Neural progenitor cell (in vitro differentiated cells): ENCODE data around the gene NUP107. TPM values are rescaled to one million over a fixed set of nuclear protein-coding genes. Genes with fewer than 3 reads are reported as not detected.

Experiments
- DNase-seq: peaks from one replicate; pipeline ENCODE4 v3.0.0-alpha.2; 2016; ENCODE audit warnings: low spot score
- H2AFZ ChIP-seq: fragments of 200-600 bp; sonication (generic); replicated peaks from 2 replicates; pipeline ENCODE4 v1.6.1; 2016; ENCODE audit warnings: antibody characterized with exemption
- H3F3A ChIP-seq: fragments of 200-600 bp; sonication (generic); 2 replicates; pipeline ENCODE4 v1.6.1; 2016; ENCODE audit warnings: antibody characterized with exemption, low read depth
- H3K27ac ChIP-seq: fragments of 200-600 bp; sonication (generic); 2 replicates; pipeline ENCODE4 v1.5.1; 2016; ENCODE audit warnings: mild to moderate bottlenecking
- H3K27me3 ChIP-seq: fragments of 200-600 bp; sonication (generic); 2 replicates; pipeline ENCODE4 v1.6.1; 2016; ENCODE audit warnings: mild to moderate bottlenecking, moderate library complexity
- H3K36me3 ChIP-seq: fragments of 200-600 bp; sonication (generic); 2 replicates; pipeline ENCODE4 v1.5.1; 2016
- H3K4me1 ChIP-seq: fragments of 200-600 bp; sonication (generic); 2 replicates; pipeline ENCODE4 v1.6.1; 2016; ENCODE audit warnings: mixed run types
- H3K4me2 ChIP-seq: fragments of 200-600 bp; sonication (generic); 2 replicates; pipeline ENCODE4 v1.6.1; 2016
- H3K4me3 ChIP-seq: fragments of 200-600 bp; sonication (generic); 2 replicates; pipeline ENCODE4 v1.5.1; 2016
- H3K79me2 ChIP-seq: fragments of 200-600 bp; sonication (generic); 2 replicates; pipeline ENCODE4 v1.6.1; 2016; ENCODE audit warnings: low read depth
- H3K9ac ChIP-seq: fragments of 200-600 bp; sonication (generic); 2 replicates; pipeline ENCODE4 v1.6.1; 2016
- H3K9me3 ChIP-seq: fragments of 200-600 bp; sonication (generic); 2 replicates; pipeline ENCODE4 v1.5.1; 2016; ENCODE audit warnings: low read depth
- H4K20me1 ChIP-seq: fragments of 200-600 bp; sonication (generic); 2 replicates; pipeline ENCODE4 v1.6.1; 2016; ENCODE audit warnings: low read depth
- H3K27ac Mint-ChIP-seq: 3 replicates; pipeline ENCODE4 v1.8.0; 2021; ENCODE audit warnings: mixed read lengths
- H3K27me3 Mint-ChIP-seq: 2 replicates; pipeline ENCODE4 v1.8.0; 2022; ENCODE audit warnings: low read depth, mild to moderate bottlenecking, inconsistent platforms, moderate library complexity, mixed read lengths; ENCODE audit not compliant: insufficient read depth
- H3K36me3 Mint-ChIP-seq: 3 replicates; pipeline ENCODE4 v1.8.0; 2021; ENCODE audit warnings: mixed read lengths
- H3K4me1 Mint-ChIP-seq: 3 replicates; pipeline ENCODE4 v1.8.0; 2021; ENCODE audit warnings: mixed read lengths
- H3K4me3 Mint-ChIP-seq: 3 replicates; pipeline ENCODE4 v1.8.0; 2021; ENCODE audit warnings: mild to moderate bottlenecking, moderate library complexity, mixed read lengths
- H3K9me3 Mint-ChIP-seq: 3 replicates; pipeline ENCODE4 v1.8.0; 2020; ENCODE audit warnings: mixed read lengths
- EZH2 ChIP-seq: fragments of 200-600 bp; sonication (generic); IDR thresholded peaks from 2 replicates; pipeline ENCODE4 v1.6.1; 2017; ENCODE audit warnings: antibody characterized with exemption, mild to moderate bottlenecking, moderate library complexity
- EZH2phosphoT487 ChIP-seq: fragments of 200-600 bp; sonication (generic); IDR thresholded peaks from 2 replicates; pipeline ENCODE4 v1.6.1; 2017; ENCODE audit warnings: antibody characterized with exemption
- total RNA-seq: library from RNA; depleted of rRNA; stranded (reverse); fragments of >200 nt; gene quantifications from 2 replicates; pipeline ENCODE4 v1.2.3, GENCODE V29; 2015; ENCODE audit warnings: low replicate concordance
- TF ChIP-seq, protein P1 (sequence below): fragments of 200-600 bp; sonication (generic); IDR thresholded peaks from 2 replicates; pipeline ENCODE4 v1.5.1; 2017; ENCODE audit warnings: antibody characterized with exemption, mild to moderate bottlenecking

The NUP107 gene
- total RNA-seq, 1 donor from 2014 or later, result 231 TPM

- no peak overlapping the region for H3K4me3 ChIP-seq
- Mint-ChIP-seq H3K27ac (no peak overlapping the region), H3K9me3 (no peaks in the 10 kb centered on the region), H3K36me3 (peaks cover 28% of the 10 kb centered on the region), H3K4me1 (no peaks in the 10 kb centered on the region), H3K4me3 (no peak overlapping the region), H3K27me3 (no peaks in the 10 kb centered on the region)
- TF ChIP-seq EZH2 (no peak), EZH2phosphoT487 (no peak)
- TF ChIP-seq, protein P1, sequence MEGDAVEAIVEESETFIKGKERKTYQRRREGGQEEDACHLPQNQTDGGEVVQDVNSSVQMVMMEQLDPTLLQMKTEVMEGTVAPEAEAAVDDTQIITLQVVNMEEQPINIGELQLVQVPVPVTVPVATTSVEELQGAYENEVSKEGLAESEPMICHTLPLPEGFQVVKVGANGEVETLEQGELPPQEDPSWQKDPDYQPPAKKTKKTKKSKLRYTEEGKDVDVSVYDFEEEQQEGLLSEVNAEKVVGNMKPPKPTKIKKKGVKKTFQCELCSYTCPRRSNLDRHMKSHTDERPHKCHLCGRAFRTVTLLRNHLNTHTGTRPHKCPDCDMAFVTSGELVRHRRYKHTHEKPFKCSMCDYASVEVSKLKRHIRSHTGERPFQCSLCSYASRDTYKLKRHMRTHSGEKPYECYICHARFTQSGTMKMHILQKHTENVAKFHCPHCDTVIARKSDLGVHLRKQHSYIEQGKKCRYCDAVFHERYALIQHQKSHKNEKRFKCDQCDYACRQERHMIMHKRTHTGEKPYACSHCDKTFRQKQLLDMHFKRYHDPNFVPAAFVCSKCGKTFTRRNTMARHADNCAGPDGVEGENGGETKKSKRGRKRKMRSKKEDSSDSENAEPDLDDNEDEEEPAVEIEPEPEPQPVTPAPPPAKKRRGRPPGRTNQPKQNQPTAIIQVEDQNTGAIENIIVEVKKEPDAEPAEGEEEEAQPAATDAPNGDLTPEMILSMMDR, result no peak
- no peaks in the 10 kb centered on the region for H3F3A ChIP-seq
- no peak for DNase-seq
- H2AFZ ChIP-seq, result no peak overlapping the region
- H4K20me1 ChIP-seq, result no peaks in the 10 kb centered on the region
- no peak overlapping the region for H3K4me2 ChIP-seq
- no peaks in the 10 kb centered on the region for H3K9me3 ChIP-seq
- H3K27me3 ChIP-seq, result no peaks in the 10 kb centered on the region
- no peak overlapping the region for H3K9ac ChIP-seq
- no peaks in the 10 kb centered on the region for H3K79me2 ChIP-seq
- no peaks in the 10 kb centered on the region for H3K4me1 ChIP-seq
- no peak overlapping the region for H3K27ac ChIP-seq
- H3K36me3 ChIP-seq, result peaks cover 4% of the 10 kb centered on the region
Observed at GRCh38 chr12:68761901-68762630, 75.3 kb downstream of the NUP107 start.

- Mint-ChIP-seq H3K36me3 (peaks cover 24% of the 10 kb centered on the region), H3K4me1 (no peaks in the 10 kb centered on the region), H3K4me3 (no peak overlapping the region), H3K27me3 (no peaks in the 10 kb centered on the region), H3K9me3 (no peaks in the 10 kb centered on the region), H3K27ac (no peak overlapping the region)
- Histone ChIP-seq H3K27me3 (no peaks in the 10 kb centered on the region), H3K79me2 (no peaks in the 10 kb centered on the region), H3K36me3 (peaks cover 4% of the 10 kb centered on the region), H3K4me1 (no peaks in the 10 kb centered on the region), H3K9me3 (no peaks in the 10 kb centered on the region), H2AFZ (no peak overlapping the region), H3K4me3 (no peak overlapping the region), H3K27ac (no peak overlapping the region), H4K20me1 (no peaks in the 10 kb centered on the region), H3K4me2 (no peak overlapping the region), H3K9ac (no peak overlapping the region), H3F3A (no peaks in the 10 kb centered on the region)
- no peak for DNase-seq
- TF ChIP-seq, protein P1, result no peak
- TF ChIP-seq EZH2phosphoT487 (no peak), EZH2 (no peak)
Observed at GRCh38 chr12:68762691-68763090, 75.9 kb downstream of the NUP107 start.

DNA sequence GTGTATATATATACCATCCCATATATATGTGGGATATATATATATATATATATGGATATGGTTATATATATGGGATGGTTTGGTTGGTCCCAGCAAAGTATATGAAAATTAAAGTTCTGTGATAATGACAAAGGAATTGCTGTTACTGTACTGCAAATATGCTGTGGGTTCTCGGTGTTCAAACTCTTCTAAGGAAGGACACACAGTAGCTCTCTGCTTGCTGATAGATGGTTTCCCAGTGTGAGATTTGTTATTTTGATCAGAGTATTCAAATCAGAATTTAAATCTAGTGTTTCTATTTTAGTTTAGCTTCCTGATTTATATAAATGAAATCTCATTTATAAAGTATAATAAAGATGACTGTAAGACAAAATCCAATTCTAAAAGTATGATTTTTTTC is 78.9 kb downstream of the NUP107 start:
- Histone ChIP-seq H4K20me1 (no peaks in the 10 kb centered on the region), H3K36me3 (no peaks in the 10 kb centered on the region), H3K27ac (no peak overlapping the region), H2AFZ (no peak overlapping the region), H3K9ac (no peak overlapping the region), H3K79me2 (no peaks in the 10 kb centered on the region), H3K4me3 (no peak overlapping the region), H3K4me1 (no peaks in the 10 kb centered on the region), H3K9me3 (no peaks in the 10 kb centered on the region), H3K4me2 (no peak overlapping the region), H3K27me3 (no peaks in the 10 kb centered on the region), H3F3A (no peaks in the 10 kb centered on the region)
- Mint-ChIP-seq H3K4me3 (no peak overlapping the region), H3K27ac (no peak overlapping the region), H3K9me3 (no peaks in the 10 kb centered on the region), H3K27me3 (peaks cover 2% of the 10 kb centered on the region), H3K36me3 (peaks cover 16% of the 10 kb centered on the region), H3K4me1 (no peaks in the 10 kb centered on the region)
- no peak for TF ChIP-seq EZH2
- TF ChIP-seq, protein P1, result no peak
- TF ChIP-seq EZH2phosphoT487, result no peak
- DNase-seq, result no peak
